Neural cell (in vitro differentiated cells): Measurements from ENCODE around the gene SLC11A1. TPM values are rescaled to one million over a fixed set of nuclear protein-coding genes. Genes with fewer than 3 reads are reported as not detected.

ENCODE experiments used
- H2AFZ ChIP-seq: fragments of 200-600, 300-800 bp; sonication (generic), shearing (Covaris generic); 2 replicates; pipeline ENCODE4 v1.6.0; 2014; ENCODE audit warnings: low read depth, mild to moderate bottlenecking, antibody characterized with exemption, low read length, moderate library complexity
- H3F3A ChIP-seq: fragments of 200-600 bp; shearing (Covaris generic); 2 replicates; pipeline ENCODE4 v1.6.1; 2016; ENCODE audit warnings: mild to moderate bottlenecking, moderate library complexity, mixed read lengths, antibody characterized with exemption, low read length; ENCODE audit not compliant: insufficient read depth, poor library complexity, severe bottlenecking
- H3K27ac ChIP-seq: fragments of 200-600, 300-800 bp; sonication (generic), shearing (Covaris generic); 2 replicates; pipeline ENCODE4 v1.5.1; 2014; ENCODE audit warnings: mild to moderate bottlenecking, low read length, moderate library complexity
- H3K27me3 ChIP-seq: fragments of 300-800, 200-600 bp; sonication (generic), shearing (Covaris generic); 2 replicates; pipeline ENCODE4 v1.6.0; 2014; ENCODE audit warnings: mild to moderate bottlenecking, low read depth, low read length, moderate library complexity; ENCODE audit not compliant: insufficient read depth
- H3K36me3 ChIP-seq: fragments of 300-800, 200-600 bp; sonication (generic), shearing (Covaris generic); 2 replicates; pipeline ENCODE4 v1.5.1; 2014; ENCODE audit warnings: mild to moderate bottlenecking, antibody characterized with exemption, low read length, moderate library complexity; ENCODE audit not compliant: insufficient read depth
- H3K4me2 ChIP-seq: fragments of 300-800, 200-600 bp; sonication (generic), shearing (Covaris generic); 2 replicates; pipeline ENCODE4 v1.6.0; 2014; ENCODE audit warnings: mild to moderate bottlenecking, low read length
- H3K4me3 ChIP-seq: fragments of 300-800, 200-600 bp; sonication (generic), shearing (Covaris generic); 2 replicates; pipeline ENCODE4 v1.5.1; 2014; ENCODE audit warnings: mild to moderate bottlenecking, low read length, moderate library complexity
- H3K79me2 ChIP-seq: fragments of 200-600 bp; shearing (Covaris generic); replicated peaks from 2 replicates; pipeline ENCODE4 v1.6.0; 2014; ENCODE audit warnings: mild to moderate bottlenecking, low read length, moderate library complexity; ENCODE audit not compliant: insufficient read depth
- H3K9ac ChIP-seq: fragments of 300-800, 200-600 bp; sonication (generic), shearing (Covaris generic); 2 replicates; pipeline ENCODE4 v1.6.1; 2016; ENCODE audit warnings: mild to moderate bottlenecking, low read length, mixed read lengths
- H3K9me2 ChIP-seq: fragments of 200-600 bp; shearing (Covaris generic); 2 replicates; pipeline ENCODE4 v1.6.1; 2016; ENCODE audit warnings: mild to moderate bottlenecking, low read length, mixed read lengths; ENCODE audit not compliant: insufficient read depth
- H3K9me3 ChIP-seq: fragments of 200-600, 300-800 bp; sonication (generic), shearing (Covaris generic); 2 replicates; pipeline ENCODE4 v1.6.1; 2016; ENCODE audit warnings: mild to moderate bottlenecking, mixed run types, low read length, moderate library complexity, mixed read lengths
- H4K20me1 ChIP-seq: fragments of 200-600 bp; shearing (Covaris generic); 2 replicates; pipeline ENCODE4 v1.6.1; 2016; ENCODE audit warnings: mild to moderate bottlenecking, mixed run types; ENCODE audit not compliant: insufficient read depth
- CTCF ChIP-seq: fragments of 450-650 bp; IDR thresholded peaks from 2 replicates; pipeline ENCODE4 v1.5.1; 2014; ENCODE audit warnings: antibody characterized with exemption, mild to moderate bottlenecking, moderate library complexity; ENCODE audit not compliant: poor library complexity, severe bottlenecking
- EP300 ChIP-seq: fragments of 450-650 bp; conservative IDR thresholded peaks from 2 replicates; pipeline ENCODE4 v1.6.1; 2014; ENCODE audit warnings: antibody characterized with exemption, mild to moderate bottlenecking, moderate library complexity; ENCODE audit not compliant: poor library complexity, severe bottlenecking
- EZH2 ChIP-seq: fragments of 200-600, 300-800 bp; shearing (Covaris generic), sonication (generic); IDR thresholded peaks from 2 replicates; pipeline ENCODE4 v1.6.1; 2014; ENCODE audit warnings: antibody characterized with exemption, low read length, borderline replicate concordance, mild to moderate bottlenecking; ENCODE audit not compliant: insufficient read depth, poor library complexity, severe bottlenecking
- MXI1 ChIP-seq: fragments of 450-650 bp; conservative IDR thresholded peaks from 2 replicates; pipeline ENCODE4 v1.6.1; 2014; ENCODE audit warnings: antibody characterized with exemption, mild to moderate bottlenecking; ENCODE audit not compliant: poor library complexity, severe bottlenecking
- POLR2AphosphoS5 ChIP-seq: IDR thresholded peaks from 2 replicates; pipeline ENCODE4 v1.6.1; 2012
- RAD21 ChIP-seq: fragments of 450-650 bp; conservative IDR thresholded peaks from 2 replicates; pipeline ENCODE4 v1.6.1; 2014; ENCODE audit warnings: antibody characterized with exemption, mild to moderate bottlenecking, moderate library complexity
- REST ChIP-seq: IDR thresholded peaks from 2 replicates; pipeline ENCODE4 v1.6.1; 2012; ENCODE audit warnings: borderline replicate concordance
- SMC3 ChIP-seq: fragments of 450-650 bp; conservative IDR thresholded peaks from 2 replicates; pipeline ENCODE4 v1.6.1; 2014; ENCODE audit warnings: antibody characterized with exemption, mild to moderate bottlenecking, moderate library complexity; ENCODE audit not compliant: poor library complexity
- TAF1 ChIP-seq: IDR thresholded peaks from 2 replicates; pipeline ENCODE4 v1.6.1; 2012; ENCODE audit warnings: low read depth
- polyA plus RNA-seq: library from polyadenylated mRNA; depleted of rRNA; stranded (reverse); fragments of >200 nt; gene quantifications from 2 replicates; pipeline ENCODE4 v1.2.3, GENCODE V29; 2014

The SLC11A1 gene
- polyA plus RNA-seq, 1 donor from 2014 or later = not detected

- Histone ChIP-seq H3K9ac (no peak overlapping the region), H3K9me3 (no peaks in the 10 kb centered on the region), H2AFZ (no peak overlapping the region), H3F3A (no peaks in the 10 kb centered on the region), H4K20me1 (no peaks in the 10 kb centered on the region), H3K79me2 (no peaks in the 10 kb centered on the region), H3K27me3 (no peaks in the 10 kb centered on the region), H3K9me2 (no peaks in the 10 kb centered on the region), H3K4me2 (no peak overlapping the region), H3K27ac (no peak overlapping the region), H3K36me3 (no peaks in the 10 kb centered on the region), H3K4me3 (no peak overlapping the region)
- no peak for TF ChIP-seq POLR2AphosphoS5
- TF ChIP-seq EP300 = no peak
- no peak for TF ChIP-seq CTCF
- no peak for TF ChIP-seq EZH2
- TF ChIP-seq SMC3 = no peak
- no peak for TF ChIP-seq RAD21
- TF ChIP-seq REST = no peak
- TF ChIP-seq MXI1 = no peak
- TF ChIP-seq TAF1 = no peak
Measured at GRCh38 chr2:218378053-218378452, 4.0 kb upstream of the SLC11A1 start.

- H3K9me2 ChIP-seq = no peaks in the 10 kb centered on the region
- no peak for TF ChIP-seq SMC3
- TF ChIP-seq EP300 = no peak
- no peak for TF ChIP-seq RAD21
- no peak for TF ChIP-seq MXI1
- no peak for TF ChIP-seq REST
- TF ChIP-seq TAF1 = no peak
- TF ChIP-seq CTCF = no peak
- no peak for TF ChIP-seq EZH2
- TF ChIP-seq POLR2AphosphoS5 = no peak
- H3F3A ChIP-seq = no peaks in the 10 kb centered on the region
- no peaks in the 10 kb centered on the region for H3K9me3 ChIP-seq
- H4K20me1 ChIP-seq = no peaks in the 10 kb centered on the region
- no peak overlapping the region for H3K4me2 ChIP-seq
- no peak overlapping the region for H3K27ac ChIP-seq
- H3K27me3 ChIP-seq = peaks cover 6% of the 10 kb centered on the region
- H3K4me3 ChIP-seq = no peak overlapping the region
- no peaks in the 10 kb centered on the region for H3K79me2 ChIP-seq
- H3K36me3 ChIP-seq = no peaks in the 10 kb centered on the region
- H3K9ac ChIP-seq = no peak overlapping the region
- no peak overlapping the region for H2AFZ ChIP-seq
Measured at GRCh38 chr2:218382785-218383184, 712 bp downstream of the SLC11A1 start.
